ENCODE measurements around the gene USP2.
A peak's percentile ranks its signal among the peaks of the same experiment; 100 is the strongest.

The USP2 gene

DNA sequence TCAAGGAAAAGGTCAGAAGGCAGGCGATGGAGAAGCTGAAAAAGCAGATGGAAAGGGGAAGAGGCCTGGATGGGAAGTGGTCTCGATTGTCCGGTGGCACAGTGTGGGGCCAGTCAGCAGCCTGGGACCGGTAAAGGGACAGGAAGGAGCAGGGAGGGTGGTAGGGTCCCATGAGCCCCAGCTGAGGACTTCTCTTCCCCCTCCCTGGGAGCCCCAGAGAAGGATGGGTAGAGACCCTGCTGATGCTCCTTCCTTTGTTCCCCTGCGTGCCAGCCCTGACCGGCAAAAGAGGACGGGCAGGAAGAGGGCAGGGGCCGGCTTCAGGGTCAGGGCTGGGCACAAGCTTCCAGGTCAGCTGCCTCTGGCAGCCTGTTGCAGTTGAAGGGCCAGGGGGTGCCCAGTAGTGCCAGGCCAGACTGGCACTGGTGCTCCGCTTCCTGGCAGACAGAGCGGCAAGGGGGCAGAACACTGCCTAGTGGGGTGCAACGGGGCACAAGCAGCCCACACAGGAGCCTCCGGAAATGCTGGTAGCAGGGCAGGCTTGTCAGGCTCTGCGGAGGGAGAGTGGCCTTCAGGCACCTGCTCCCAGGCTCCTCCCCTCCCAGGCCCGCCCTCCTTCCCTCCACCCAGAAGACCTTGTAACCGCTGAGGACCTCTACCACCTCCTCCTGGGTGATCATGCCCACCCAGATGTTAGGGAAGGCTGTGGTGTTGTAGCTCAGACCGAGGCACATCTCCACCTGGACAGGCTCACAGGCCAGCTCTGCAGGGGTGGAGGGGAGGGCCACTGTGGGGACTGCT, 40.1 kb downstream of the USP2 start:
- no peak for DNase-seq

DNA sequence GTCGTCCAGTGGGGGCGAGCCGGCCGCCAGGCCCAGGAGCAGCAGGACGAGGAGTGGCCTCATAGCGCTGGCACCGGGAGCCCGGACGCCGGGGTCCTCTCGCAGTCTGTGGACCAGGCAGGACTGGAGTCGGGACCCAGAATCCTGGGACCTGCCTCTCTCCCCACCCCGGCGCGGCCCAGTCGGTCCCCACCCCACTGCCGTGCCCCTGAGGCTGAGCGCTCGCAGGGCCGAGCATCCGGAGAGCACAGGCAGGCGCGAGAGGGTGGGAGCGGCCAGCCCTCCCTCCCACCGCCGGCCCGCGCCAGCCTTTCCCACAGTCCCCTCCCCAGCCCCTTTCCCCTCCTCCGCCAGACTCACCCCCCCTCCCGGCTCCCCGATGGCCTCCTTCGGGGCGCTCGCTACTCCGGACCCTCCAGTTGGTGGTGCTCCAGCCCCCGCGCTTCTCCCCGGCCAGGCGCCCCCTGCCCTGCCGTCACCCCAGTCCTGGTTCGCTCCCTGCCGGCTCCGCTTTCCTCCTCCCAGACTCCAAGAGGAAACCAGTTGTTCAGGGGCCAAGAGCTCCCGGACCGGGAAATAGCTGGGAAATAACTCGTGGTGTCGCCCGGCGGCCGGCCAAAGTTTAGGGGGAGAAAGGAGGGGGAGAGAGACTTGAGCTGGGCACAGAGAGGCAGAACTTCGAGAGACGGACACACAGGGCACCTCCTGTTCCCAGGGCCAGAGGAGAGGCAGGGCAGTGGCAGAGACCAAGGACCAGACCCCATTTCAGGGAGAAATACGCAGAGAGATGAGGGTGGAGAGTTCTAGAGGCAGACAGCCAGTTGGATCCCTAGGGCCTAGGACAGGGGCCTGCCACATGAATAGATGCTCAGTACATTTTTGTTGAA, 40.9 kb downstream of the USP2 start, which contains the start of gene C1QTNF5:
TSS of gene C1QTNF5 (minus strand) at position 549 of the 887 bp plus-strand sequence. CDS start at position 63, 486 bp downstream.
- DNase-seq: peak; percentile 95

DNA sequence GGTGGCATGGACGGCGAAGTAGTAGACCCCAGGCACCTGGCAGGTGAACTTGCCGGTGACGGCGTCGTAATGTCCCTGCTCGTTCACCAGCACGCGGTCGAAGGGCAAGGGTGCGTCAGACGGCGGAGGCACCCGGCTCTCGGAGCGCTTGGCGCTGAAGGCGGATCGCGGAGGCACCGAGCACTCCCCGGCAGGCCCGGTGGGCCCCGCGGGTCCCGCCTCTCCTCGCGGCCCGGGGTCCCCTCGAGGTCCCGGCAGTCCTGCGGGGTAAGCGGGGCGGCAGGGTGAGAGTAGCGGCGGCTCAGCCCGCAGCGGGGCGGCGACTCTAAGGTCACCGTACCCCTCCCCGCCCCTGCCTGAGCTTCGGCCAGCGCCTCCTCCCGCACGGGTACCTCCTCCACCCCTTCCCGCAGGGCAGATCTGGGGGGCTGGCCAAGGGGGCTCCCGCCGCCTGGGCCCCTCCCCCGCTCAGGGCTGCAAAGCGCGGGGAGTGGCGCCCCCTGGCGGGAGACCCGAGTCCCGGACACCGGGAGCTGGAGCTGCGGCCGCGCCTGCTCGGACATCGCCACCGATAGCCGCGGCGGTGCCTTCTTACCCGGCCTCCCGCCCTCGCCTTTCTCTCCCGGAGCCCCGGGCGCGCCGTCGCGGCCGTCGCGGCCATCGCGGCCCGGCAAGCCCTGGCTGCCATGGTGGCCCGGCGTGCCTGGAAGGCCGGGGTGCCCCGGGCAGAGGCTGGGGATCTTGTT, 41.7 kb downstream of the USP2 start:
- DNase-seq: peak; percentile 86

DNA sequence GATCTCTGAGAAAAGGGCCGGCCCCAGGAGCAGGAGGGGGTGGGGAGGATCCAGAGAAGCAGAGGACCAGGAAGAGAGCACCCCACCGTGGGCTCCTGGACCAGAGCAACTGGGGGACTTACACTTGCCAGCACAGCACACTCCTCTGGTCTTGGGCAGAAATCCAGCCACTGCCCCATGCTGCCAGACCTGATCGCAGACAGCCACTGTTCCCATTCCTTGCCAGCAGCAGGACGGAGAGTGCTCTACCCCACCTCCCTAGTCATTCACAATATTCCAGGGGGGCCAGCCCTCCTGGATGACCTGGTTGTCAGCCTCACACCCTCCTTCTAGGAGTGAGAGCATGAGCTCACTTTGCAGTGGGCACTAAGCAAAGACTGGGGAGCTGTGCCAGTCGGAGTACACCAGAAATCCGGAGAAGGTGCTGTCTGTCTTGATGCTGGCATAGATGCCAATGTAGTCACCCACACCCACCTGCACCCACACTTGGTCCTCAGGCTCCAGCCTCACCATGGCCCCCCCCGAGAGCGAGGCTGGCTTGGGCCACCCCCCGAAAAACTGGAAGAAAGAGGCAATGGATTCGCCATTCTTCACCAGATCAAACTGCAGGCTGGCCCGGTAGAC, 42.4 kb downstream of the USP2 start:
- no peak for DNase-seq

DNA sequence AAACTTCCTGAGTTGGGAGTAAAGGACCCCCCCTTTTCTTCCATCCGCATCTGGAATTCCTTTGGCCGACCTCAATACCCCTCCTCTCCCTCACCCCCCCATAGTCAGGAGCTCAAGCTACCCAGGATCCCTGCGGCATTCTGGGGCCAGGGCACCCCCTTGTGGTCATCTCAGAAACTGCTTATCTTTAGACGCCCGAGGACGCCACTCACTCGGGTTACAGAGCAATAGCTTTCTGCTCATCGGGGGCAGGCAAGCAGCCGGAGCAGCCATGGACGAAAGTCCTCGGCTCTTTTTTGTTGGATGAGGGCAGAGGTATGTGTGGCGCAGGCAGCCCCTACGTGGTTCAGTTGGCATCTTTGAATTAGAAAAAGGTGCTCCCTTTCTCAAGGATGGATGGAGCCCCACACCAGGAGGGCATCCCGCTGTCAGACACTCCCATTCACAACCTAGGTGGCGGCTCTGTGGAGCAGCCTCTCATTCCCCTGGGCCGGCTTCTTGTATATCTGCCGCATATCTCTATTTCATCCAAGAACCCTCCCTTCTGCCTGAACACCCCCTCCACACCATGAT, 43.1 kb downstream of the USP2 start:
- DNase-seq: peak; percentile 87

DNA sequence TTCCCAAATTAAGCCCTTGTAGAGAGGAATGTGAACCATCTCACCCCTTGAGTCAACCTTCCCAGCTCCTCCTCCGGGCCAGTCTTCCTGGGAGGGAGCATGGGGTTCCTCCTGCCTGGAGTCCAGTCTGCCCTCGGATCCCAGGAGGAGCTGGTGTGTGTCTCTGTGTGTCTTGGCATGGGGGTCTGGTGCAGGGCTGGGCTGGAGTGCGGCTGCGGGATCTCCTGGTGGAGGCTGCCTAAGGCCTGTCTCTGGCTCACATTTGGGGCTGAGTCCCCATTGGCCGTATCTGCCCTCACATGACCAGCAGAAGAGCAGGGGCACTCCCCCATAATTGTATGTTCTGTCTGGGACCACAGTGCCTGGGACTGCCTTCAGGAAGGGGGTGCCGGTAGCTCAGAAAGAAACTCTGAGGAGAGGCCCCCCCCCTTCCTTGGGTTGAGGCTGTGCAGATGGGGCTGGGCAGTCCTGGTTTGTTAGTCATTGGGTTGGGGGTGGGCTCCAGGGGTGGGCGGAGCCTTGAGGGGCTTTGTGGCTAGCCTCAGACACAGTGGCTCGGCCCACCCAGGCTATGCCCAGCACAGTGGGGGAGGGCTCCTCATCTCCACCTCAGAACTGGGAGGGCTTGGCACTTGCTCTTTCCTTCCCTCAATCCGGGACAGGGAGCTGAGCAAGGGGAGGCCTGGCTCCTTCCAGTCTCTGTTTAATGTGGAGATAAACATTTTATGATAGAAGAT, 43.7 kb downstream of the USP2 start:
- DNase-seq: peak; percentile 88

DNA sequence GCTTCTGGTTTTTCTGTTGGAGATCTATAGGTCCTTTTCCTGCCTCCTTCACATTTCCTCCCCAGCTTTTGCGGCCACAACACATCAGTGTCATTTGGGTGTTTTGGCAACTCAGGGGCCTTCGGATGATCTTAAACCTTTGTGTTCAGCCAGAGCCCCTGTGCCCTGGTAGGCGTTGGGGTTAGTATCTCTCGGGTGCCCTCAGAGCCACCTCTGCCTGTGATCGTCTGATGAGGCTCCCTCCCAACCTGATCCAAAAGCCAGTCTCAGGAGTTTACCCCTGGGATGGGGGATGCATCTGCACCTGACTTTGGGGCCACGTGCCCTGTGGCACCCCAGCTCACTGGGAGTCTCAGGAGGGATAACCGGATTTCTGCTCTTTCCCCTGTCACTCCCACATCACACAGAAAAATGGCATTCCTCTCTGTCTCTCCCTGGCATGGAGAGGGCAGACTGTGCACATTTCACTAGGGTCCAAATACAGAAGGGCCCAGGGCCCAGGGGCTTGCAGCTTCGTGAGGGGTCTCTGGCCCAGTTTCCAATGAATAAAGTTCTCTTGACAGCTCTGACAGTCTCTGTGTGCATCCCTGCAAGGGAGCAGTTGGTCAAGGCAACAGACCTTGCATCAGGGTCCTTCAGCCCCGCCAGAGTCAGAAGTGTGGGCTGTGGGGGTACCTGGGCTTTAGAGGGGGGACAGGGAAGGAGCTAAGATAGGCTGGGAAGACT, 44.6 kb downstream of the USP2 start:
- no peak for DNase-seq

DNA sequence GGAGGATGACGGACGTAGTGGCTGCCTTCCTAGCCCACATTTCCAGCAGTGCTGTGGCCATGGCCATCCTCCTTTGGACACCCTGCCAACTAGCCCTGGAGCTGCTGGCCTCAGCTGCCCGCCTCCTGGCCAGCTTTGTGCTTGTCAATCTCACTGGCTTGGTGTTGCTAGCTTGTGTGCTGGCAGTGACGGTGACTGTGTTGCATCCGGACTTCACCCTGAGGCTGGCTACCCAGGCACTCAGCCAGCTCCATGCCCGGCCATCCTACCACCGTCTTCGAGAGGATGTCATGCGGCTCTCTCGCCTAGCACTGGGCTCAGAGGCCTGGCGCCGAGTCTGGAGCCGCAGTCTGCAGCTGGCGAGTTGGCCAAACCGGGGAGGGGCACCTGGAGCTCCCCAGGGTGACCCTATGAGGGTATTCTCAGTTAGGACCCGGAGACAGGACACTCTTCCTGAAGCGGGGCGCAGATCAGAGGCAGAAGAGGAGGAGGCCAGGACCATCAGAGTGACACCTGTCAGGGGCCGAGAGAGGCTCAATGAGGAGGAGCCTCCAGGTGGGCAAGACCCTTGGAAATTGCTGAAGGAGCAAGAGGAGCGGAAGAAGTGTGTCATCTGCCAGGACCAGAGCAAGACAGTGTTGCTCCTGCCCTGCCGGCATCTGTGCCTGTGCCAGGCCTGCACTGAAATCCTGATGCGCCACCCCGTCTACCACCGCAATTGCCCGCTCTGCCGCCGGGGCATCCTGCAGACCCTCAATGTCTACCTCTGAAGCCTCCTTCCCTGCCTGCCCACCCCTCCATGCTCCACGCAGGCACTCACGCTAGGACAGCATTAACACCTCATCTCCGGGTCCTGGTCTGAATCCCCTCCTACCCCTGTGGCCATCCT, 45.6 kb downstream of the USP2 start:
- no peak for DNase-seq

DNA sequence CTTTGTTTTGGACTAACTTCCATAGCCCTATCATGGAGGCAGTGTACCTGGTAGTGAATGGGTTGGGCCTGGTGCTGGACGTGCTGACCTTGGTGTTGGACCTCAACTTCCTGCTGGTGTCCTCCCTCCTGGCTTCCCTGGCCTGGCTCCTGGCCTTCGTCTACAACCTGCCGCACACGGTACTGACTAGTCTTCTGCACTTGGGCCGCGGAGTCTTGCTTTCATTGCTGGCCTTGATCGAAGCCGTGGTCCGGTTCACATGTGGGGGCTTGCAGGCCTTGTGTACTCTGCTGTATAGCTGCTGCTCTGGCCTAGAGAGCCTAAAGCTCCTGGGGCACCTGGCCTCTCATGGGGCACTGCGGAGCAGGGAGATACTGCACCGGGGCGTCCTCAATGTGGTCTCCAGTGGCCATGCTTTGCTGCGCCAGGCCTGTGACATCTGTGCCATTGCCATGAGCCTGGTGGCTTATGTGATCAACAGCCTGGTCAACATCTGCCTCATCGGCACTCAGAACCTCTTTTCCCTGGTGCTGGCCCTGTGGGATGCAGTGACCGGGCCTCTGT, 46.3 kb downstream of the USP2 start:
- DNase-seq: no peak

DNA sequence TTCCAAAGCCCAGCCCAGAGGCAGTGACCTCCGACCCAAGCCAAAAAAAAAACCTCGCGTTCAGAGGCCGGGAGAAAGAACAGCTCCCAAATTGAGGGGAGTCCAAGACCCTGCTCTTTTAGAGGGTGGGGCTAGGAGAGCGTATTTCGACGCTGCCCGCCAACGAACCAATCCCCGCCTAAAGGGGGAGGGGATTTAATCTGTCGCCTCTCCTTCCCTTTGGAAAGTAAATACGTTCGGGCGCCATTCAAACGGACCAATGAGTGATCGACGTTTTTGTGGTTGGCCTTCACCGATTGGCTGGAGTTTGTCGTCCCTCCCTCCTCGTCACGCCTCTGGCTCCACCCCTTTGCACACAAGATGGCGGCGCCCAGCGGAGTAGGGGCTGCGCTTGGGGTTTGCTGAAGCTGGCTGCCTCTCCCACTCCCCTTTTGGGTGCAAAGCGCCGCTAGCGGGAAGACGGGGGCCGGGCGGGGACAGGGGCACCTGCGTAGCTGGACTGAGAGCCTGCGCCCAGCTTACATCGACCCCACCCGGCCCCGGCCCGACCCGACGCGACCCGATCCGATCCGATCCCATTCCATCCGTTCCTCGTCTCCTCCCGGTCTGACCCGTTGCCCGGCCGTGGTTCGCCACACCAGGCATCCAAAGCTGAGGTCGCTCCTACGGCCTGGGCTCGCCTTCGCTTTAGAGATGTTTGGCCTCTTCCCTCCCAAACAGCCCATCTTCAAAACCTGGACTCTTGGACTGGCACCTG, 47.1 kb downstream of the USP2 start, which contains the start of gene RNF26:
TSS of gene RNF26 (plus strand) at position 354 of the 757 bp plus-strand sequence. CDS start 596 bp downstream, outside the sequence.
- peak; percentile 97 for DNase-seq

DNA sequence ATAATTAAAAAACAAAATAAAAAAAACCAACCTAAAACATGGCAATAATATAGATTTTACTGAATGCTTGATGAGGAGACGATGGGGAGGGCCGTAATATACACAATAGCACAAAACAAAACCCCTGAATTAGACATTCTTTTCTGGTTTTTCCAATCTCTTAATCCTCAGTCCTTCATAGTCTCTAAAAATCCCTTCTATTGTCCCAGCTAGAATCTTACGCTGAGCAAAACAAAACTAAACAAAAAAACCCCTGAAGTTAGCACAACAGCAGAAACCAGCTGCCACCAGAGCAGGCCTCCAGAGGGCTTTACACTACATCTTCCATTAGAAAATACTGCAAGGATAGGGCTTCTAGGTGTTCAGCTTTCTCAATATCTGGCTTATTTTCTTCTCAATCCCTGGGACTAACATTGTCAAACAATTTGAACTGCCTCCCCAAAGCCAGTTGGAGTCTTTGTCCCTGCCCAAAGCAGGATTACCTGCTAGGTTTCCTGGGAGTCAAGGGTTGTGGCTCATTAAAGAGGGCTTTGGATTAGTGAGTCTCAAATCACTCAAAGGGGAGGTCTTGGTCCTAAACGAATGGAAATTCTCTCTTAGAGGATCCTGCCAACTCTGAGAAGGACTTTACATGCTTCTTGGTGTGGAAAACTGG, 49.3 kb downstream of the USP2 start:
- no peak for DNase-seq

DNA sequence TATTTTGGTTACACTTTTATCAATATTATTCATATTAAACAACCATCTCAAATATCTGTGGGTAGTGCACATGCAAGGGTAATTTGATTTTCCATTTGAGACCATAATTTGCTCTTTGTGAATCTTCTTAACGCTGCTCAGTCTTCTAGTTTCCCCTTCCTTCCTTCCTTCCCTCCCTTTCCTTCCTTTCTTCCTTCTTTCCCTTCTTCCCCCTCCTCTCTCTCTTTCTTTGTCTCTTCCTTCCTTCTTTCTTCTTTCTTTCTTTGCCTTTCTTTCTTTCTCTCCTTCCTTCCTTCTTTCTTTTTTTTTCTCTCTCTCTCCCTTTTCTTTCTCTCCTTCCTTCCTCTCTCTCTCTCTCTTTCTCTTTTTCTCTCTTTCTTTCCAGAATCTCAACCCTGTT, 51.3 kb downstream of the USP2 start:
- DNase-seq: no peak

DNA sequence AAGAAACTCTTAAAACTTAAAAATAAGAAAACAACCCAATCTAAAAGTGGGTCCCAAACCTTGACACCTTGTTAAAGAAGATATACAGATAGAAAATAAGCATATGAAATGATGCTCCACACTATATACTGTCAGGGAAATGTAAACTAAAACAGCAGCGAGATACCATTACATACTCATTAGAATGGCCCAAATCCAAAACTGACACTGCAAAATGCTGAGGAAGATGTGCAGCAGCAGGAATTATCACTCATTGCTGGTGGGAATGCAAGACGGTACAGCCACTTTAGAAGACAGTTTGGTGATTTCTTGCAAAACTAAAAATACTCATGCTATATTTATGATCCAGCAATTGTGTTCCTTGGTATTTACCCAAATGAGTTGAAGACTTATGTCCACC, 52.2 kb downstream of the USP2 start:
- no peak for DNase-seq

DNA sequence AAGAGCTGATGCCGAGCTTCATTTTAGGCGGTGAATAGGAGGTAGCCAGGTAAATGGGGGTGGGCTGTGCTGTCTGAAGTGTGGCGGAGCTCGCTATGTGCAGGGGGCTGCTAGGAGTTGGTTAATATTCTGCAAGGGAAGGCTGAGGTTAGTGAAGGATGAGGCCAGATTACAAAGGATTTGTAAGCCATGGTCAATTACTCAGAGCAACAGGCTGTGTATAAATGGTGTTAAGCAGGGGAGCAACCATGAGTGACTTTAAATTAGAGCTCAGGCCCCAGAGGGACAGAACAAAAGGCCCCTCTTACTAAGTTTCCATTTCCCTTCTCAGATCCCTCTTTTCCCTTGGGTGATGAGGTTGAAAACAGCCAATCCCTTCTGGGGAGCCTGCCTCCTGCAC, 57.3 kb downstream of the USP2 start:
- DNase-seq: no peak

DNA sequence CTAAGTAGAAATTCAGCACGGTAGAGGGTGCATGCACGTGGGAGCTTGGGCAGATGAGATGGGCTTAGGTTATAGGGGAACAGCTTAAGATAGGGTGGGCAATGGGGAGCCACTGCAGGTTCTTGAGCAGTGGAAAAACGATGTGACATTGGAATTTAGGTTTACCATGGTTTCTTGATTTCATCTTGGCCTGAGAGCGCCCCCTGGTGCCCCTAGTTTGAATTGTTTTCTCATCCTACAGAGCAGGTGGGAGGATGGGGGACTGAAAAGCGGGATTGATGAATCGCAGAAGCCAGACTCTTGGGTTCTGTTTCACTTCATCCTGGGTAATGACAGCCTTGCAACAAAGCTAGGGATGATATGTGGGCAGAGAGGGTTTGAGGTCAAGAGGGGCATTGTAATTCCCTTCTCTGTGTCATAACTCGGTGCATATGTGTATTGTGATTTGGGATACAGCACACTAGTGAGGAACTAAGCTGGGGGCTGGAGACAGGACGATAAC, 57.9 kb downstream of the USP2 start:
- DNase-seq: peak; percentile 78

DNA sequence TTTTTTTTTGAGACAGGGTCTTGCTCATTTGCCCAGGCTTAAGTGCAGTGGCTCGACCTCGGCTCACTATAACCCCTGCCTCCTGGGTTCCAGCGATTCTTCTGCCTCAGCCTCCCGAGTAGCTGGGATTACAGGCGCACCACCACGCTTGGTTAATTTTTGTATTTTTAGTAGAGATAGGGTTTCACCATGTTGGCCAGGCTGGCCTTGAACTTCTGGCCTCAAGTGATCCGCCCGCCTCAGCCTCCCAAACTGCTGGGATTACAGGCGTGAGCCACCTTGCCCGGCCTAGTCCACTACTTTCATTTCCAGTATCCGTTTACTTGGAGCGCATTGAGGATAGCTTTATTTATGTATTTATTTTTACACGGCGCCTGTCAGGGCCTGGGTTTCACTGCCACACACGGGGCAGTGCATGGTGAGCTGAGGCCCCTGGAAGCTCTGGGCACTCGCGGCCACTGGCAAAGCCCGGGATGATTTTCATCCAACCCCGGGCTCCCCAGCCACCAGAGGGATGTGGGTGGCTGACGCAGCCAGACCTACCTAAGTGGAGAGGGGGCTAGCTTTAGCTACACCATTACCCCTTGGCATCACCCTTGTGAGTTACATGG, 58.5 kb downstream of the USP2 start:
- no peak for DNase-seq

DNA sequence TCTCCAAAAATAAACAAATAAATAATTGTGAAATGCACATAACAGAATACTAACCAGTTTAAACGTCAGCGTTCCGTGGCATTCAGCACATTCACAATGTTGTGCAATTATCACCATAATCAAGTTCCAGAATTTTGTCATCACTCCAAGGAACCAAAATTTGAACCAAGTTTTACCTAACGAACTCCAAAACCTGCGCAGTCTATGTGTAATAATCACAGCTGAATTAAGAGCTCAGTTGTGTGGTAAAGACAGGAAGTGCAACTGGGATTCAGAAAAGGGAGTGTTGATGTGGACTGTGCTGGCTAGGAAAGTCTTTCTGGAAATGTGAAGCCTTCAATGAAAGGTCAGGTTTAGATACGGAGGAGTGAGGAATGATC, 59.1 kb downstream of the USP2 start:
- DNase-seq: no peak
